ENCODE data around the gene KRTAP5-2.

DNA sequence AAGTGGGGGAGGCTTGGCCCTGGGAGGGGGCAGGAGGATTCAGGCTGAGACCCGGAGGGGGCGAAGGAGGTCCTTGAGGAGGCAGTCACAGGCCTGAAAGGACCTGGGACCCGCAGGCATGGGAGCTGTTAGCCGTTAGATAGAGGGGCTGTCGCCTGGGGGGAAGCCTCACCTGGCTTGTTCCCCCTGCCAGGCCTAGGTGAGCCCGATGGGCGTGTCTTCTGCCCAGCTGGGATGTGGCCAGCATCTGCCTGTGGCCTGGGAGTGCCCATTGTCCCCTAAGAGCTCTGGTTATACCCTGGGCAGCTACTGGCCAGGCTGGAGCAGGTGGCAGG, 24.2 kb downstream of the KRTAP5-2 start:
- TF ChIP-seq, protein P1, sequence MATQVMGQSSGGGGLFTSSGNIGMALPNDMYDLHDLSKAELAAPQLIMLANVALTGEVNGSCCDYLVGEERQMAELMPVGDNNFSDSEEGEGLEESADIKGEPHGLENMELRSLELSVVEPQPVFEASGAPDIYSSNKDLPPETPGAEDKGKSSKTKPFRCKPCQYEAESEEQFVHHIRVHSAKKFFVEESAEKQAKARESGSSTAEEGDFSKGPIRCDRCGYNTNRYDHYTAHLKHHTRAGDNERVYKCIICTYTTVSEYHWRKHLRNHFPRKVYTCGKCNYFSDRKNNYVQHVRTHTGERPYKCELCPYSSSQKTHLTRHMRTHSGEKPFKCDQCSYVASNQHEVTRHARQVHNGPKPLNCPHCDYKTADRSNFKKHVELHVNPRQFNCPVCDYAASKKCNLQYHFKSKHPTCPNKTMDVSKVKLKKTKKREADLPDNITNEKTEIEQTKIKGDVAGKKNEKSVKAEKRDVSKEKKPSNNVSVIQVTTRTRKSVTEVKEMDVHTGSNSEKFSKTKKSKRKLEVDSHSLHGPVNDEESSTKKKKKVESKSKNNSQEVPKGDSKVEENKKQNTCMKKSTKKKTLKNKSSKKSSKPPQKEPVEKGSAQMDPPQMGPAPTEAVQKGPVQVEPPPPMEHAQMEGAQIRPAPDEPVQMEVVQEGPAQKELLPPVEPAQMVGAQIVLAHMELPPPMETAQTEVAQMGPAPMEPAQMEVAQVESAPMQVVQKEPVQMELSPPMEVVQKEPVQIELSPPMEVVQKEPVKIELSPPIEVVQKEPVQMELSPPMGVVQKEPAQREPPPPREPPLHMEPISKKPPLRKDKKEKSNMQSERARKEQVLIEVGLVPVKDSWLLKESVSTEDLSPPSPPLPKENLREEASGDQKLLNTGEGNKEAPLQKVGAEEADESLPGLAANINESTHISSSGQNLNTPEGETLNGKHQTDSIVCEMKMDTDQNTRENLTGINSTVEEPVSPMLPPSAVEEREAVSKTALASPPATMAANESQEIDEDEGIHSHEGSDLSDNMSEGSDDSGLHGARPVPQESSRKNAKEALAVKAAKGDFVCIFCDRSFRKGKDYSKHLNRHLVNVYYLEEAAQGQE (IDR thresholded peaks at IDR 0.05; ENCODE audit: borderline replicate concordance): no peak
- TF ChIP-seq, protein P1 (CRISPR knock-in tag; IDR thresholded peaks at IDR 0.05; ENCODE audit: low read depth): no peak
- TF ChIP-seq ZNF24 (IDR thresholded peaks at IDR 0.05): no peak
- no peak for TF ChIP-seq ZFP1 (CRISPR knock-in tag; IDR thresholded peaks at IDR 0.05)
- no peak for TF ChIP-seq MYC (IDR thresholded peaks at IDR 0.05; ENCODE audit: low read depth, low read length)
- TF ChIP-seq MYC (CRISPR knock-in tag; IDR thresholded peaks at IDR 0.05; ENCODE audit: borderline replicate concordance, low read depth): no peak
- TF ChIP-seq, protein P2, sequence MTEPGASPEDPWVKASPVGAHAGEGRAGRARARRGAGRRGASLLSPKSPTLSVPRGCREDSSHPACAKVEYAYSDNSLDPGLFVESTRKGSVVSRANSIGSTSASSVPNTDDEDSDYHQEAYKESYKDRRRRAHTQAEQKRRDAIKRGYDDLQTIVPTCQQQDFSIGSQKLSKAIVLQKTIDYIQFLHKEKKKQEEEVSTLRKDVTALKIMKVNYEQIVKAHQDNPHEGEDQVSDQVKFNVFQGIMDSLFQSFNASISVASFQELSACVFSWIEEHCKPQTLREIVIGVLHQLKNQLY (CRISPR knock-in tag; conservative IDR thresholded peaks at IDR 0.05): no peak

Measured in K562 (cell line).